ENCODE results near the gene SLC35F6.
"Not testable (repeated sequence)": the region's sequence is repeated elsewhere in the genome, so short reads cannot be mapped to it uniquely, and the experiment has no call there.

SLC35F6 gene

DNA sequence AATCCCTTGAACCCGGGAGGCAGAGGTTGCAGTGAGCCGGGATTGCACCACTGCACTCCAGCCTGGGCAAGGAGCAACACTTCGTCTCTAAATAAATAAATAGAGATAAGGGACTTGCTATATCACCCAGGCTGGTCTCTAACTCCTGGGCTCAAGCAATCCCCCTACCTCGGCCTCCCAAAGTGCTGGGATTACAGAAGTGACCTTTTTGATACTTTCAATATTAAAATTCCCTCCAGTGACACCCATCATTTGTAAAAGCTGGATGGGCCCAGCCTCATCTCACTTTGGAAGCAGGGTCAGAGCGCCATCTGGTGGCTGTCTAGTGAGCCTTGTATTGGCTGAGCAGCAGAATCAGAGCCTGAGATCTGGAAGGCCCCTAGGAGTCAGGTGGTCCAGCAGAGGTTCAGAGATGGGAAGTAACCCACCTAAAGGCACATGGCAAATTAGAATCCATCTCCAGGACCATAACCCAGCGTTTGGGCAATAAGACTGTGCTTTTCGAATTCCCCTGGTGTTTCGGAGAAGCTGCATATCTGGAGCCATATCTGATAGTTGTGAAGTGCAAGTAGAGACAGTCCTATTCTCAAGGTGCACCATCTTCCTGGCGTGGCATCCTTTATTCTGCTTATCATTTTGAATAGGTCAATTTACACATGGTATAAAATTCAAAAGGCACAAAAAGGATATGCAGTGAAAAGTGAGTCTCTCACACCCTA lies 18.3 kb upstream of the SLC35F6 start:
- H3K4me3 ChIP-seq (replicated peaks; ENCODE audit: low read depth, low read length) = no peak overlapping the region
- TF ChIP-seq, protein P1, sequence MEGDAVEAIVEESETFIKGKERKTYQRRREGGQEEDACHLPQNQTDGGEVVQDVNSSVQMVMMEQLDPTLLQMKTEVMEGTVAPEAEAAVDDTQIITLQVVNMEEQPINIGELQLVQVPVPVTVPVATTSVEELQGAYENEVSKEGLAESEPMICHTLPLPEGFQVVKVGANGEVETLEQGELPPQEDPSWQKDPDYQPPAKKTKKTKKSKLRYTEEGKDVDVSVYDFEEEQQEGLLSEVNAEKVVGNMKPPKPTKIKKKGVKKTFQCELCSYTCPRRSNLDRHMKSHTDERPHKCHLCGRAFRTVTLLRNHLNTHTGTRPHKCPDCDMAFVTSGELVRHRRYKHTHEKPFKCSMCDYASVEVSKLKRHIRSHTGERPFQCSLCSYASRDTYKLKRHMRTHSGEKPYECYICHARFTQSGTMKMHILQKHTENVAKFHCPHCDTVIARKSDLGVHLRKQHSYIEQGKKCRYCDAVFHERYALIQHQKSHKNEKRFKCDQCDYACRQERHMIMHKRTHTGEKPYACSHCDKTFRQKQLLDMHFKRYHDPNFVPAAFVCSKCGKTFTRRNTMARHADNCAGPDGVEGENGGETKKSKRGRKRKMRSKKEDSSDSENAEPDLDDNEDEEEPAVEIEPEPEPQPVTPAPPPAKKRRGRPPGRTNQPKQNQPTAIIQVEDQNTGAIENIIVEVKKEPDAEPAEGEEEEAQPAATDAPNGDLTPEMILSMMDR (IDR thresholded peaks at IDR 0.05; ENCODE audit: low read length, missing control alignments) = peak; percentile 93
- DNase-seq (ENCODE audit: low read depth) = peak; percentile 86

DNA sequence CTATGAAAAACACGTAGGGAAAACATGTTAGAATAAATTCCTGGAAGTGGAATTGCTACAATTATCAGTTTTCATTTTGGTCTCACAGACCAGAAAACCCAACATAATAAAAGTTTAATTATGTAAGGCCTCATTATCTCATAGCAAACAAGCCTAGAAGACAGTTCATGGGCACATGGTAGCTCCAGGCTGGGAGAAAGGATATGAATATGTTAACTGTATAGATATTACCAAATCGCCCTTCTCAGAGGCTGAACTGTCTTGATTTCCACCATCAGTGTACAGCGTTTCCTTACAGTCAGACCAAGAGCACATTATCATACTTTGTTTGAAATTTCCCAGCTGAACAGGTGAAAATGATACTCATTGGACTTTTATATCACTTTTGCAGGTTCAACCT lies 17.1 kb upstream of the SLC35F6 start:
- TF ChIP-seq, protein P1 (IDR thresholded peaks at IDR 0.05; ENCODE audit: low read length, missing control alignments) = no peak
- H3K4me3 ChIP-seq (replicated peaks; ENCODE audit: low read depth, low read length) = no peak overlapping the region
- DNase-seq (ENCODE audit: low read depth) = no peak

DNA sequence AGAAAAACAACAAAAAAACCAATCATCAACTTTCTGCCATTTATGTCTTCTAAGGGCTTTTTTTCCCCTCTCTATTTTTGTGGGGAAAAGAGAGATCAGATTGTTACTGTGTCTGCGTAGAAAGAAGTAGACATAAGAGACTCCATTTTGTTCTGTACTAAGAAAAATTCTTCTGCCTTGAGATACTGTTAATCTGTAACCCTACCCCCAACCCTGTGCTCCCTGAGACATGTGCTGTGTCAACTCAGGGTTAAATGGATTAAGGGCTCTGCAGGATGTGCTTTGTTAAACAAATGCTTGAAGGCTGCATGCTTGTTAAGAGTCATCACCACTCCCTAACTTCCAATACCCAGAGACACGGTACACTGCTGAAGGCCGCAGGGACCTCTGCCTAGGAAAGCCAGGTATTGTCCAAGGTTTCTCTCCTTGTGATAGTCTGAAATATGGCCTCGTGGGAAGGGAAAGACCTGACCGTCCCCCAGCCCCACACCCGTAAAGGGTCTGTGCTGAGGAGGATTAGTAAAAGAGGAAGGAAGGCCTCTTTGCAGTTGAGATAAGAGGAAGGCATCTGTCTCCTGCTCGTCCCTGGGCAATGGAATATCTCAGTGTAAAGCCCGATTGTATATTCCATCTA lies 14.2 kb upstream of the SLC35F6 start:
- H3K4me3 ChIP-seq (replicated peaks; ENCODE audit: low read depth, low read length); DNase-seq (ENCODE audit: low read depth): not testable (repeated sequence)

DNA sequence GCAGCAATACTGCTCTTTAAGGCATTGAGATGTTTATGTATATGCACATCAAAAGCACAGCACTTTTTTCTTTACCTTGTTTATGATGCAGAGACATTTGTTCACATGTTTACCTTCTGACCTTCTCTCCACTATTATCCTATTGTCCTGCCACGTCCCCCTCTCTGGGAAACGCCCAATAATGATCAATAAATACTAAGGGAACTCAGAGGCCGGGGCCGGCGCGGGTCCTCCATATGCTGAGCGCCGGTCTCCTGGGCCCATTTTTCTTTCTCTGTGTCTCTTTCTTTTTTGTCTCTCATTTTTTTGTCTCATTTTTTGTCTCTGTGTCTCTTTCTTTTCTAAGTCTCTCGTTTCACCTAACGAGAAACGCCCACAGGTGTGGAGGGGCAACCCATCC lies 13.6 kb upstream of the SLC35F6 start:
- not testable (repeated sequence) for DNase-seq (ENCODE audit: low read depth); H3K4me3 ChIP-seq (replicated peaks; ENCODE audit: low read depth, low read length)

DNA sequence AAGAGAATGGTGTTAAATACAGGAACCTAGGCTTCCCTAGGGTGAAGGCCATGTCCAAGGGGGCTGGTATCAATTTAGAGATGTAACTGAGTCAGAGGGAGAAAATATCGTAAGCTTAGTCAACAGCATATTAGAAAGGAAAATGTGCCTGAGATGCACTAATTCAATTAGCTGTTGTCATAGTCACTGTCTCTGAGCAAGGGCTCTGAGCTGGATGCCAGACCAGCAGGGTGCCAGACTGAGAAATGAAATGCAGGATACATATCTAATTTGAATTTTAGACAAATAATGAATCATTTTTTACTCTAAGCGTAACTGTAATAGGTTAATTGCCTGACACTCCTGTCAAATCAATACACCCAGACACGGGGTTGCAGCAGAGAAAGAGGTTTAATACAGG lies 11.4 kb upstream of the SLC35F6 start:
- TF ChIP-seq, protein P1 (IDR thresholded peaks at IDR 0.05; ENCODE audit: low read length, missing control alignments) = no peak
- no peak for DNase-seq (ENCODE audit: low read depth)
- H3K4me3 ChIP-seq (replicated peaks; ENCODE audit: low read depth, low read length) = no peak overlapping the region

DNA sequence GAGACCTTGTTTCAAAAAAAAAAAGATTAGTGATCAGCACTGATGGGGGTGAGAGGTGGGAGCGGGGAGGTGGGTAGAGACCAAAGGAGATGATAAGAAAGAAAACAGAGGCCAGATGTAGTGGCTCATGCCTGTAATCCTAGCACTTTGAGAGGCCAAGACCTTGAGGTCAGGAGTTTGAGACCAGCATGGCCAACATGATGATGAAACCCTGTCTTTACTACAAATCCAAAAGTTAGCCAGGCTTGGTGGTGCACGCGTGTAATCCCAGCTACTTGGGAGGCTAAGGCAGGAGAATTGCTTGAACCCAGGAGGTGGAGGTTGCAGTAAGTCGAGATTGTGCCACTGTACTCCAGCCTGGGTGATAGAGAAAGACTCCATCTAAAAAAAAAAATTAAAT lies 9.5 kb upstream of the SLC35F6 start:
- H3K4me3 ChIP-seq (replicated peaks; ENCODE audit: low read depth, low read length) = no peak overlapping the region
- no peak for DNase-seq (ENCODE audit: low read depth)
- TF ChIP-seq, protein P1 (IDR thresholded peaks at IDR 0.05; ENCODE audit: low read length, missing control alignments) = no peak

DNA sequence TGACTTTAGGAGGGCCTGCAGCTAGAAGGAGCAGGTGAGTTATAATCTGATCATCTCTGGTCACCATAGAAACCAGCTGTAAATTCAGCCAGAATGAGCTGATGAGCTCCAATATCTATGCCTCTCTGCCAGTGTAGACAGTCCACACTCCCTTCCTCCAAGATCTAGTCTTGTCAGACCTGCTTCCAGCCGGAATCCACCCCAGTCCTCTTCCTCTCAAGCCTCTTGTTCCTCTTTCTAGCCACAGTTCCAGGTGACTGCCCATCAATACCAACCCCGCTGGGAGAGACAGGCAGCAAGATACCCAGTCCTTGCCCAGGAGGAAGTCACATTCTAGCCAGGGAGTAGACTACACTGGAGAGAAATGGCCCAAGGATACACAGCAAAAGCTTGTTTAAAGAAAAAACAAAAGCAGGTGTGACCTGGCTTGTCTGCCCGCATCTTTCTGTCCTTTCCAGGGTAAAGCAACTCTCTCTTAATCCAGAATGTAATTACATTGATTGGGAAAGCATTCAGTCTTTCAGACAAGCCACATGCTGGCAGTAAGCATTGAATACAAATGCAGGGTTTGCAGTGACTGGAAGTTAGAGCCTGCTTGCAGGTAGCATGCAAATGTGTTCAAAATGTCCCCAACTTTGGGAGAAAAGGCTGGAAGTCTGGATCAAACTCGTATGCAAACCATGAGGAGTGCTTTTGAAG lies 9.0 kb upstream of the SLC35F6 start:
- no peak overlapping the region for H3K4me3 ChIP-seq (replicated peaks; ENCODE audit: low read depth, low read length)
- TF ChIP-seq, protein P1 (IDR thresholded peaks at IDR 0.05; ENCODE audit: low read length, missing control alignments) = no peak
- no peak for DNase-seq (ENCODE audit: low read depth)
